Effector CD4-positive, alpha-beta T cell (primary cell): ENCODE data around the gene SENP1.
A peak's percentile ranks its signal among the peaks of the same experiment; 100 is the strongest.
"Not testable (repeated sequence)": the region's sequence is repeated elsewhere in the genome, so short reads cannot be mapped to it uniquely, and the experiment has no call there.

Experiments
- DNase-seq: peaks from one replicate; pipeline ENCODE4 v3.0.0-alpha.2; 2020
- total RNA-seq: gene quantifications from one replicate; lab custom pipeline; 2026; lab: John Stamatoyannopoulos, UW

Gene SENP1
- 41.8 reads per million, percentile 64 among the genes with 10 or more reads in this experiment for total RNA-seq

DNA sequence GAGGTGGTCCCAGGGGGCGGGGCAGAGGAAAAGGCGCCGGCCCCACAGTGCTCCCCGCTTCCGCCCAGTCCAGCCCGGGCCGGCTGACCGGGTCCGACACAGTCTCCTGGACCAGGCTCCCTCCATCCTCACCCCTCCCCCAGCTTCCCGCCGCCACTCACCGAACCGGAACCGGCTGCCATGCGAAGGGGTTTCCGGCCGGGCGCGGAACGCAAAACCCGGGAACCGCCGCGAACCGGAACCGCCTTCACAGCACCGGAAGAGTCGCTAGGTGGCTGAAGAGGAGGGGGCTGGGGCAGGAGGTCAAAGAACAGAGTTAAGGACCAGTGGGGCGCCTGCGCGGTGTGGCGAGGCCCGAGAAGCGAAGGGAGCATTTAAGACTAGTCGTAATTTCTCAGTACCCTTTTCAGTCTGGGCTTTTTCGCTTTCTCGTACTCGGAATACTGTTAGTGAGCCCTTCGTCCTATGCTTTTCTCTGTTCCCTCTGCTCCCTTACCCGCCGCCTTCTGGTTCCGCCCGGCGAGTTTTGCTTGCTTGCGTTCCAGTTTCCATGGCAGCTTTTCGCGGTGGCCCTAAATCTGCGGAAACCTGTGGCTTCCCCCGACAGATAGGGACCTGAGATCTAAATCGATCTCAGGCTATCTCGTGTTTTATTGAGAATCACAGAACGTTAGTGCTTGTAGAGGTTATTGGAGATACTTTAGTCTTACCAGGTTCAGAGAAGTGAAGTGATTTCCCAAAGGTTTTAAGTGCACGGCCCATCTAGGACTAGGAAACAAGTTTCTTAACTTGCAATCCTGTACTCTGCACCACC is at the start of gene SENP1:
Gene SENP1, minus strand, starts transcription at position 213 of the 814 bp plus-strand sequence. CDS start 4,607 bp downstream, outside the sequence.
- peak; percentile 83 for DNase-seq

DNA sequence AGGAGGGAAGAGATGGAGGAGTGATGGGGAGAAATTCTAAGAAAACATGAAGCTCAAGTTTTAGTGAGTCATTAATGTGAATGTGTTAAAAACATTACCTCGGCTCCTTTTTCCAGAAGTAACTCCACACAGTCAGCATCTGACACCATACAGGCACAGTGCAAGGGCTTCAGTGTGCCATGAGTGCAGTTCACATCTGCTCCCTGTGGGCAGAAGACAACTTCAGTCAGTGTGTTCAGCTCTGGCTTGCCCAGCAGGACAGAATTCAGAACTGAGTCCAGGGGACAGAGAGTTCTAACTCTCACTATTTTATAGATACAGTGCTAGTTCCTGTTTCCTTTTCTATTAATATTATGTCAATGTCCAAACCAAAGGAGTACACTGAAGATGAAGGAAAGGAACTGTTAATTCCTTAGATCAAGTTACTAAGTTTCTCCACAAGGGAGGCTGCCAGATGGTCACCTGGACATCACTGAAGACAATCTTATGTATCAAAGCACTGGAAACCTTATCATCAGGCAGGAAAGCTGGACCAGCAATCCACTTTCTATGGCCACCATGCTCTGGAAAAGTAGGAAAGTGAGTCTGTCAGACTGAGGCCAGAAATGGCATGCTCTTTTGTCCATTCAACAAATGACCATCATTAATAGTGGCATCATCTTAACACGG is 45.4 kb upstream of the SENP1 start:
- DNase-seq: no peak

DNA sequence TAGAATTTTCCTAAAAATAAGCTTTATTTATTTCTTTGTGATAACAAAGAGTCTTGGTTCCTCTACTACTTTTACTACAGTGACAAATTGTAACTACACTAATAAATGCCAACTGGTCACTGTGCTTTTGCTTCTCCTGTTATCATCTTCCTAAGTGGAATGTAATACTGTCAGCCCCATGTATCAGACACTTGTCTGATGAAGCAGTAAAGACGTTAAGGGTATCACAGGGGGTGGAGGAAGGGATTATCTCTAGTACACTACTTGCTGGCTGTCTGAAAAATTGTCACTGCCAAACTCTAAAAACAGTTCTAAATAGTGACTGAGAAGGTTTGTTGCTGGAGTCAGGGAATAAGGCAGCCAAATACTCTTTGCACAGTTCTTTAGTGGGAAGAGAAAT is 40.1 kb upstream of the SENP1 start:
- no peak for DNase-seq

DNA sequence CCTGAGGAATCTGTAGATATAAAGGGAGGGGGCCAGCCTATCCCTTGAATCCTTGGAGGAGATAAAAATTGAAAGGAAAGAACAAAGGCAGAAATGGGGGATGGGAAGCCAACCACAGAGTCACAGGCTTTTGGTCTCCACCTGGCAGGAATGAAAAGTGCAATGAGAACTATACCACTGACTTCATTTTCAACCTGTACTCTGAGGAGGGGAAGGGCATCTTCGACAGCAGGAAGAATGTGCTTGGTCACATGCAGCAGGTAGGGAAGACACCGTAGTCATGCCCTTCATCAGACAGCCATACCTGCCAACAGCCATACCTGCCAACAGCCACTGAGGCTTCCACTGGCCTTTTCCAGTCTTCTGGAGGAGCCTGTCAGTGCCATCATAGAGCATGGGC is 38.0 kb upstream of the SENP1 start:
- DNase-seq: no peak

DNA sequence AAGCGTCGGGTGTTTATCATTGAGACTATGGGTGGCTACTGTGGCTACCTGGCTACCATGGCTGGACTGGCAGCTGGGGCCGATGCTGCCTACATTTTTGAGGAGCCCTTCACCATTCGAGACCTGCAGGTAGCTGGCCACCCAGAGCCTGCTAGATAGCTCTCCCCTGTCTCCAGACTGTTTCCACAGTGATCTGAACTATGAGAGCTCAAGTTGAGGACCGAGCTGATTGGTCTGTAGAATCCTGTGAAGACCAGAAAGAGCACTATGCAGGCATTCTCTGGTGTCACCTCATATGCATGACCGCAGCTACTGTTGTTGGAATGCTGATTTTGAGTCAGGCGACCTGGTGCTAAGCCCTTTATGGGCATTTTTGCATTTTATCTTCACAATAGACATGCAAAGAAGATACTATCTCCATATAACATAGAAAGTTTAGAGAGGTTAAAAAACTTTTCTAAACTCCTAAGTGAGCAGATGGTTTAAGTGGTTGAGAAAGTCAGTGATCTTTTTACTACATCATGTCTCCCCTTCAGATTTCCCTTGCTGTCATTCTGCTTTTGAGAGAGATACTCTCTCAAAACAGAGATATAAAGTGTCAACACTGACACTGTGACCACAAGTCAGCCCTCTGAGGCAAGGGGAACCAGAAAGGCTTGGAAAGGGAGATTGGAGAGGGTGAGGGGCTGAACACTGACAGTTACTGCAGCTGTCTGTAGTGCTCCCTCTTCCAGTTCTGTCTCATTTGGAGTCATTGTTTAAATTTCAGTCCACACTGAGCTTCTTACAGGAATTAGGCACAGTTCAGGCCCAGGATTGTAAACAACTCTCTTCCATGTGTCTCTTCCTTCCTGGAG is 37.2 kb upstream of the SENP1 start:
- DNase-seq: no peak

DNA sequence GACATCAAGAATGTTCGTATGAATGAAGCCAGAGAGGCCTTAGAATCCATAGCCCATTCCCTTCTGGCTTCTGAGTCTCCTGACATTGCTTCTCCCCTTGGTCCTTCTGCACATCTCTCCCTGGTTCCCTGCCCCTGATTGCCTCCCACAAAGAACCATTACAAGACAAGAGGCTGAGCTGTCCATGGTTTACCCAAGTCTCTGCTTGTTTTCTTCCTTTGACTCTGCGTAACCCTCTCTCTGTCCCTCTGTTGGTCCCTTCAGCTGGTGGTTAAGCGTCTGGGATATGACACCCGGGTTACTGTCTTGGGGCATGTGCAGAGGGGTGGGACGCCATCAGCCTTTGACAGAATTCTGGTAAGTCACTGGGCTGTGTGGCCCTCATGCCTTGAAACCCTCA is 29.1 kb upstream of the SENP1 start:
- DNase-seq: no peak

DNA sequence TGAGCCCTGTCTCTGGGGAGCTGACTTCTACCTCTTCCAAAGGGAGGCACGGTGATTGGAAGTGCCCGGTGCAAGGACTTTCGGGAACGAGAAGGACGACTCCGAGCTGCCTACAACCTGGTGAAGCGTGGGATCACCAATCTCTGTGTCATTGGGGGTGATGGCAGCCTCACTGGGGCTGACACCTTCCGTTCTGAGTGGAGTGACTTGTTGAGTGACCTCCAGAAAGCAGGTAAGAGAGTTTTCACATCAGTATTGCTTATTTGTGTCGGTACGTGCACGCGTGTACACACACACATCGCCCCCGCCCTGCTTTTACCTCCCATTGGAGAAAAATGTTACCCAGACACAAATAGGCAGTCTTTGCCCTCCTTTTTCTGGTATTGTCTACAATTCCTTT is 26.9 kb upstream of the SENP1 start:
- no peak for DNase-seq

DNA sequence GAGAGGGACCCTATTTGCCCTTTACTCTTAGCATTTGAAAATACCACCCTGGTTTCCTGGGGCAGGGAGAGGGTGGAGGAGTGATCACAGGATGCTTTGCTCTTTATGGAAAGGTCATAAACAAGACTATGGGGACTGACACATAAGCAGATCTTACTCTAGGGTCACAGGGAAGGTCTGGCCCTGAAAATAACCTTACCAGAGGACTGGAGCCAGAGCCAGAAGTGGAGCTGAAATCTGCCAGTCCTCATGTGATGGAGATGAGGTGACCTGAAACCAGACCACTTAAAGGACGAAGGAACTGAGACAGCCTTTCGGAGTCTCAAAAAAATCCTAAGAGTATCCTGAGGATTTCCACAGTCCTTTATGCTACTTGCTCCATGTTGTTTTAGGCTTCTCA is 25.6 kb upstream of the SENP1 start:
- no peak for DNase-seq

DNA sequence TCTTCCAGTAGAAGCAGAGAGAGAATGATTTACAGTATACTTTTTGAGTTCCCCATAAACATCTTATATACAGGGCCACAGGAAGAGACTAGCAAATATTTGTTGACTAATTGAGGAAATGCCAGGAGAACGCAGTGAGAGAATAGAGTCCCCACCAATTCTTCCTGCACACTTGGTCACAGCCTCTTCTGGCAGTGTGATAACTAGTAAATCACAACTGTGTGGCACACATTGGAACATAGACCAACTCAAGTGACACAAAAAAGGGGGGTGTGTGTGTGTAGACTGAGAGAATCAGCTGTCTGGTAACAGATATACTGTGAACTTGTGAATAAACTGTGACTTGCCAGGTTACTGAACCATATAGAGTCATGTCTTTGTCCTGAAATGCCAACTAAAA is 23.5 kb upstream of the SENP1 start:
- DNase-seq: no peak

DNA sequence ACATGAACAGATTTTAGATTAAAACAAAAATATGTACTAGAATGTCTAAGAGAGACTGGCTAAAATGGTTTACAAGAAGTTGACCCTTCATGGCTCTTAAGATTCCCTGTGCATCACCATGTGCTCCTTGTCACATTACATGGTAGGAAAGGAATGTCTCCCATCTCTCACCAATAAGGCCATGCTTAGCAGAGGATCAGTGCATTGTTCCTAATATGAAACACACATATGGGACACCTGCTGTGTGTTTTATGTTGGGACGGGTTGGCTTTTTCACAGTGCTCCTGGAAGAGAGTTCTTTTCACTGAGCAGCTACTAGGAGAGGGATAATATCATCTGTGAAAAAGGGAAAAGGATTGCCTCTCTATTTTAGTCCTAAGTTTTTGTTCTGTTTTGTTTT is 22.9 kb upstream of the SENP1 start:
- no peak for DNase-seq

DNA sequence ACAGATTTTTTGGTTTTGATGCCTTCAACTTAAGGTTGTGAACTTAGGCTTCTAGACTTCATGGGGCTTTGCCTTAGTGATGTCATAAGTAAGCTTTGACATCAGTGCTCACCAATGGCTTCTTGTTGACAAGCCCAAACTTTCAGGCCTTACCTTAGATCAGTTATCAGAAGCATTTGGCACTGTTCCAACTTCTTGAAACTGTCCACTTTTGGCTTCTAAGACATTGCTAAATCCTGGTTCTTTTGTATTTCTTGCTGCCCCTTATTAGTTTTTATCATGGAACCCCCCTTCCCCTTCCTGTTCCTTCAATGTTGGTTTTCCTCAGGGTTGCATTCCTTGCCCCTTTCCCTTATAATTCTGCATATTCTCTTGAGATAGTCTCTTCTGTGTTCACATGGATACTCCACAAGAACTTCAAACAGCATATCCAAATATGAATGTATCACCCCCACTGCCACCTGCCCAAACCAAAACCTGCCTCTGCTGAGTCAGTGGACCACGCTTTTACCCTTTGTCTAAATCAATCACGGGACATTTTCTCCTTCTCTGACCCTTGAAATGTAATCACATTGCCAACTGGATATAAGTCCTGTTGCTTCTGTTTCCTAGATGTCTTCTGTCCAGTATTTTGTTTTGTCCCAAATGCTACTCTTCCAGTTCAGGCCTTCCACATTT is 21.2 kb upstream of the SENP1 start:
- DNase-seq: no peak

DNA sequence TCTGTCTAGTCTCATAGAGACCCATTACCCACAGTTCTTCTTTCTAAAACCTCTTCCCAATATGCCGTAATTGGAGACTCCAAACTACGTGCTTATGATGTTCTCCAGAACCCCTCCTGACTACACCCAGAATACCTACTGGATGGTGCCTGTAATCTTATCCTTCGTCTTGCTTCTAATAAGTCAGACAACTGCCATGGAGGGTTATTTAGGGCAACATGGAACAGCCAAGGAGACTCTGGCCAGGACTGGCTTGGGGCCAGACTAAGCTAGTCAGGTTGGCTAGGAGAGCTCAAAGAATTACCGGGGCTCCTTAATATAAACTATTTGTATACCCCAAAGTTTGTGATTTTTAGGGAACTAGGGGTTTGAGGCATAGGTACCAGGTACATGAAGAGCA is 20.1 kb upstream of the SENP1 start:
- DNase-seq: no peak

DNA sequence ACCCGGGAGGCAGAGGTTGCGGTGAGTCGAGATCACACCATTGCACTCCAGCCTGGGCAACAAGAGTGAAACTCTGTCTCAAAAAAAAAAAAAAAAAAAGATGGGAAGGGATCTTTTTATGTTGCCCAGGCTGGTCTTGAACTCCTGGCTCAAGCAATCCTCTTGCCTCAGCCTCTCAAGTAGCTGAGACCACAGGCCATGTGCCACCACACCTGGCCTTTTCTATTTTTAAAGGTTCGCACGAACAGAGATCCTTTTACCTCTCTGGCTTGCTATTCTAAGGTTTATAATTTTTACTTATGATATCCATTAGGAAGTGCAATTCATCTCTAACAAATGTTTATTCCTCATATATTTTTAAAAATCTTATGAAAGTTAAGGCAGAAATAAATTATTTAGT is 19.7 kb upstream of the SENP1 start:
- DNase-seq: not testable (repeated sequence)

DNA sequence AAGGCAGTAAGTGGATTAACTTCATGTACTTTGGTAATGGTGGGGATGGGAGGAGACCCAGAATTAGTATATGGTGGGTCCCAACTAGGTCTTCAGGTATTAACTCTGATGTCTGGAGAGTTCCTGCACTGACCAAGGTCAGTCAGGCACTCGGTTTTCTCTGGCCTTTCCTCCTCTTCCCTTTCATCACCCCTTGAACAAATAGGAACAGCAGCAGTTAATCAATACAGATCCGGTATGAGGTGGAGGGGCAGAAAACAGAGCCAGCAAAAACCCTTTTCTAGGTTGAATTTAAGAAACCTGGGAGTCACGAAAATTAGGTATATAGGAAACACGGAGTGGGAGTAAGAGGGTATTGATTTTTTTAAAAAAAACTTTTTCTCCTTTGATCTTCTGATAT is 17.3 kb upstream of the SENP1 start:
- no peak for DNase-seq

DNA sequence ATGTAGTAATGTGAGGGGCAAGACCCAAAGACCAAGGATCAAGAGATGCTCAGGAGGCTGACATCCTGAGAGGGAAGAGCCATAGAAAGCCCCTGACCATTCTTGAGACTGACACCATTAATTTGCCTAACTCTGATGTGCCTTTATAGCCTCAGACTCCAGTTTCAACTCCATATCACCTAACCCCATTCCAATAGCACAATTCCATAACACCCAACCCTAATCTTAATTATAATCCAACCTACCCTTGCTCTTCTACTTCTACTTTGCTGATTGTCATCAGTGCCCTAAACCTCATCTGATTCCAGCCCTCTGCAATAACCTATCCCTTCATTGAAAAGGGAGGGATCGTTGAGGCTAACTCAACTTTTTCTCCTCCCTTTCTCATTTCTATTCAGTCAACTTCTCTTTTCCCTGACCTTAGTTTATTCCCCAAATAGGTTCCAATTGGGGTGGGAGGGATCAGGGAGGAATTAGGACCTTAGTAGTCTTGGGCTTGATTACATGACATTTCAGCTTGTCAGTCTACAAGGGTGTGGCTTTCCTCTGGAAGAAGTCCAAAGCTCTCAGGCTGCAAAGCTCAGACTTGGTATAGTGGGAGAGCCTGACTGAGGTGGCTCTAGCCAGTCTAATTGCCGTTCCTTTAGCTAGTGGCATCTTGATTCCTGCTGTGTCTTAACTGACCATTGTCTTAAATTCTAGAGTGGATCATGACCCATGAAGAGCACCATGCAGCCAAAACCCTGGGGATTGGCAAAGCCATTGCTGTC is 16.4 kb upstream of the SENP1 start:
- DNase-seq: no peak

DNA sequence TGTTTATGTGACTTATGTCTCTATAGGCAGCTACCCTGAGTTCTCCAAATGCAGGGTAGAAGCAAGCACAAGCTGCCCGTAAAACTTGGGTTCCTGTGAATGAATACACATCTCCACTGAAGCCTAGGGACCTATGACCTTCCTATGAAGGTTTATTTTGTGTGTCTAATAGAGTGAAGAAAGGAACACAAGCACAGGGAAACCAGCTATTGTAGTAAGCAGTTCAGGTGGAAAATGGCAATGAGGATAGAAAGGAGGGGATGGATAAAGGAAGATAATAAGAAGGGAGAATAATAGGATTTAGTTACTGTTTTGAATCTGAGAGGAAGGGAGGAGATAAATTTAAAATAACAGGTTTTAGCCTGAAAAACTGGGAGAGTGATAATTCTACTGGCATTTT is 15.6 kb upstream of the SENP1 start:
- no peak for DNase-seq

DNA sequence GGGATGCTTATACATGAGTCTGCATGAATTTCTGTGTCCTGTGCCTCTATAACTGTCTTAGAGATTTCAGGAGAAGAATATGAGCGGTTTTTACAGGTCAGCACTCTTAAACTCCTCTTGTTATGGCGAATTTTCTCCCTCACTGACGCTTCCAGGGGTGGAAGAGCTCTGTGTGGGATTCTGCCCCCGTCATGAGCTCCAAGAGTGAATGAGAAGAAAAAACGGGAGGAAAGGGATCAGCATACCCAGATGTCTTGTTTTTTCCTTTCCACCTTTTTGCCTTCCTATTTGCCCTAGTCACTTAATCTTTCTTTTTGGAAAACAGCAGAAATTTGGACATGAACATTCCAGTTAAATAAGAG is 13.9 kb upstream of the SENP1 start:
- no peak for DNase-seq

DNA sequence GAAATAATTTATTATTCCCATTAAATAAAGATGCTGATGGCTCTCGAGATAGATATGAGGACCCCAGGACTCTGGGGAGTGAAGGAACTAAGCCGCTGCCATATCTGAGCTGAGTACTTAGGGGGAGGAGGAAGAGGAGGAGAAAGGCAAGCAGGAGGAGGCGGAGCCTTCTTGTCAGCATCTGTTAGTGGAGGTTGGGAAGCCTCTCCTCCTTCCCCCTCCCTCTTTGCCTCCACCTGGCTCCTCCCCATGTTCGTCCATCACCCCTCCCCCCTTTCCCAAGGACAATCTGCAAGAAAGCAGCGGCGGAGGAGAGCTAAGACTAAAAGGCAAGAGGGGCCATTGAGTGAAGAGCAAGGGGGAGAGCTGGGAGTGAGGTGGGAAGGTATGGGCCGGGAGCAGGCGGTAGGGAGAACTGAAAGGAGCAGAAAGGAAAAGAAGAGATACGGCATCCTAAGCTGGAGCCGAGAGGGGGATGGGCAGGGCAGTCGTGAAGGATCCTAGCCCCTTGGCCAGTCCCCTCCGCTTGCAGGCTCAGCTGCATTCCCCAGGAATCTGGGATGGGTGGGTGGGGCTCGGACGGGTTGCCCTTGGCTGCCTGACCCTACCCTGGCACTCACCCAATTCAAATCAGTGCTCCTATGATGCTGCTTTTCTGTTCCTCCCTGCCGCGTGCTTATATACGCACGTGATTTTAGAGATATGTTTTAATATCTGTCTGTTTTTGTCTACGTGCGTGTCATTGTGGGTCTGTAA is 13.4 kb upstream of the SENP1 start, which contains the start of gene PFKM:
Gene PFKM, plus strand, starts transcription at position 287 of the 756 bp plus-strand sequence. CDS start 3,411 bp downstream, outside the sequence.
- DNase-seq: peak; percentile 39

DNA sequence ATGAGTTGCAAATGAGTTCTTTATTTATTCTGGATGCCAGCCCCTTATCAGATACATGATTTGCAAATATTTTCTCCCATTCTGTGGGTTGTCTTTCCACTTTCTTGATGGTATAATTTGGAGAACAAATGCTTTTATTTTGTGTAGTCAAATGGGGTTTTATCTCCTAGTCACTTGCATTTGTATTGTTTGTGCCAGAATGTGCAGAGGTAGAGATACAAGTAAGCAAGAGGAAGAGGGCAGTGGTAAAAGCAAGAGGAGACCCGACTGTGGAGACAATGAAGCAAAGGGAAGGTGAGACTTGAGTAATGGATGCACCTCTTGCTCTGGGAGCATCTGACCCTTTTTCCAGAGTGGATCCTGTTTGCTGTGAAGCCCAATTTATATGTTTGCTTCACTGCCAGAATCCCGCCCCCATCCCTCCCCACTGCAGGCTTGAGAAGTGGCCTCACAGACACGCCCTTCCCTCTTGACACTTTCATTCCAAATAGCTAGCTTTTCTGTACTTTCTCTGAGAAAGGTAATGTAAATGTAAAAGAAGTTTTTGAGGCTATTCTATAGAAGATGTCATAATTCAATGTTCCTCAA is 12.5 kb upstream of the SENP1 start:
- no peak for DNase-seq

DNA sequence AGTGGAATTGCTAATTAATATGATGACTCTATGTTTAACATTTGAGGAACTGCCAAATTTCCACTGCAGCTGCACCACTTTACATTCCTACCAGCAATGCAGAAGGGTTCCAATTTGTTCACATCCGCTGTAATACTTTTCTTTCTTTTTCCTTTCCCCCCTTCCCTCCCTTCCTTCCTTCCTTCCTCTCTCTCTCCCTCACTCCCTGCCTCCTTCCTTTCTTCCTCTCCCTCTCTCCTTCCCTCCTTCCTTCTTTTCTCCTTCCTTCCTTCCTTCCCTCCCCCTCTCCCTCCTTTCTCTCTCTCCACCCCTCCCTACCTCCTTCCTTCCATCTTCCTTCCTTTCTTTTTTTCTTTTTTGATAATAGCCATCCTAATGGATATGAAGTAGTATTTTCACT is 10.1 kb upstream of the SENP1 start:
- DNase-seq: no peak

DNA sequence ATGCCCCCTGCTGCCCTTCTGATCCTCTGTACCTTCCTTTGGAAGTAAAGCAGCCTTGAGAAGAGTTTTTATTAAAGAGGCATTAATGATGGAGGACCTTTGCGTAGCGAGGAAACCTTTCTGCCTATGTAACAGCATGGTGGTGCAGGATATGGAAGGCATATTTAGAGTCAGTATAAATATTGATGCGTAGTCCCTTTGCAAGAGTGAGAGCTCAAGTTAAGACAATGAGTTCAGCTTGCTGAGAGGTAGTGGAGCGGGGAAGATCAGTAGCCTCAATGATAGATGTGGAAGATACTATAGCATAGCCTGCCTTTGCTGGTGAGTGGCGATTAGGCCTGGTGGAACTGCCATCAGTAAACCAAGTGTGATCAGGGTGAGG is 5.4 kb upstream of the SENP1 start:
- DNase-seq: not testable (repeated sequence)
